Measurements from ENCODE around the gene RCOR3.

RCOR3 gene

DNA sequence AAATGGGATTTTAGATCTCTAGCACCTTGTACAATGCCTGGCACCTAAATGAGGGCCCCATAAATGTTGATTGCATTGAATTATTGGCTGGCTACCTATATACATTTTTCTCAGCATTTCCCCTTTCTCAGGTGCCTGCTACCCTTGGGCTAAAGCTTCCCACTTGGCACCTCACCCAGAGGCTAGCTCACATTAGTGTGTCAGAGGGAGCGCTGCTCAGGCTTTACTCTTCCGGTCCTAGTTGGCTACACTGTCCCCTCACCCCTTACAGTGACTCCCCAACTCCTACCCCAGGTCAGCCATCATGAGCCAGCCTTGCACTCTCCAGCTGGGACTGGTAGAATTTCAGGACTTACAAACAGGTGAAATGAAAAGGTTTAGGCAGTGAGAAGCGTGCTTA, 77.0 kb downstream of the RCOR3 start:
- H3K27me3 ChIP-seq (ENCODE audit: insufficient read depth, low read length, poor library complexity, severe bottlenecking) = no peaks in the 10 kb centered on the region
- H3K79me2 ChIP-seq (ENCODE audit: insufficient read depth, low read length) = peaks cover 100% of the 10 kb centered on the region
- no peak for TF ChIP-seq EZH2phosphoT487 (IDR thresholded peaks at IDR 0.05; ENCODE audit: borderline replicate concordance)
- TF ChIP-seq, protein P1, sequence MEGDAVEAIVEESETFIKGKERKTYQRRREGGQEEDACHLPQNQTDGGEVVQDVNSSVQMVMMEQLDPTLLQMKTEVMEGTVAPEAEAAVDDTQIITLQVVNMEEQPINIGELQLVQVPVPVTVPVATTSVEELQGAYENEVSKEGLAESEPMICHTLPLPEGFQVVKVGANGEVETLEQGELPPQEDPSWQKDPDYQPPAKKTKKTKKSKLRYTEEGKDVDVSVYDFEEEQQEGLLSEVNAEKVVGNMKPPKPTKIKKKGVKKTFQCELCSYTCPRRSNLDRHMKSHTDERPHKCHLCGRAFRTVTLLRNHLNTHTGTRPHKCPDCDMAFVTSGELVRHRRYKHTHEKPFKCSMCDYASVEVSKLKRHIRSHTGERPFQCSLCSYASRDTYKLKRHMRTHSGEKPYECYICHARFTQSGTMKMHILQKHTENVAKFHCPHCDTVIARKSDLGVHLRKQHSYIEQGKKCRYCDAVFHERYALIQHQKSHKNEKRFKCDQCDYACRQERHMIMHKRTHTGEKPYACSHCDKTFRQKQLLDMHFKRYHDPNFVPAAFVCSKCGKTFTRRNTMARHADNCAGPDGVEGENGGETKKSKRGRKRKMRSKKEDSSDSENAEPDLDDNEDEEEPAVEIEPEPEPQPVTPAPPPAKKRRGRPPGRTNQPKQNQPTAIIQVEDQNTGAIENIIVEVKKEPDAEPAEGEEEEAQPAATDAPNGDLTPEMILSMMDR (conservative IDR thresholded peaks at IDR 0.05; ENCODE audit: low read length) = no peak
- H3F3A ChIP-seq (ENCODE audit: low read depth) = 0 out of 2 replicates have a peak, but pooled peaks cover 4% of the 10 kb centered on the region
- H3K9me2 ChIP-seq (replicated peaks; ENCODE audit: low read depth, low read length) = no peaks in the 10 kb centered on the region
- peak overlapping the region; percentile 59 for H3K9ac ChIP-seq (ENCODE audit: low read depth, low read length, poor library complexity, severe bottlenecking)
- peaks cover 82% of the 10 kb centered on the region for H3K4me1 ChIP-seq (ENCODE audit: insufficient read depth, low read length, poor library complexity, severe bottlenecking)
- peaks cover 77% of the 10 kb centered on the region for H4K20me1 ChIP-seq (ENCODE audit: insufficient read depth, low read length, poor library complexity, severe bottlenecking)
- H3K9me3 ChIP-seq (ENCODE audit: insufficient read depth, low read depth, low read length) = no peaks in the 10 kb centered on the region
- H3K4me3 ChIP-seq (ENCODE audit: low read length, poor library complexity, severe bottlenecking) = peak overlapping the region; percentile 66
- H2AFZ ChIP-seq (ENCODE audit: low read length) = no peak overlapping the region
- peaks cover 10% of the 10 kb centered on the region; the same call in 1 of the 2 replicates for H3K36me3 ChIP-seq (ENCODE audit: insufficient read depth, low read length)
- H3K4me2 ChIP-seq (ENCODE audit: low read depth, low read length, poor library complexity, severe bottlenecking) = peak overlapping the region; percentile 90

DNA sequence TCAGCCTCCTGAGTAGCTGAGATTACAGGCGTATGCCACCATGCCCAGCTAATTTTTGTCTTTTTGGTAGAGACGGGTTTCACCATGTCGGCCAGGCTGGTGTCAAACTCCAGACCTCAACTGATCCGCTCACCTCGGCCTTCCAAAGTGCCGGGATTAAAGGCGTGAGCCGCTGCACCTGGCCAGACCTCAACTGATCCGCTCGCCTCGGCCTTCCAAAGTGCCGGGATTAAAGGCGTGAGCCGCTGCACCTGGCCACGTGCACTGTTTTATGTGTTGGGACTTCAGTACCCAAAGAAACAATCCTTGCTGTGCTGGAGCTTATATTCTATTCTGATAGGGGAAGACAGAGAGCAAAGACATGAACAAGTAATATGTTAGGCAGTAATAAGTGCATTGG, 77.6 kb downstream of the RCOR3 start:
- Histone ChIP-seq H3K4me3 (ENCODE audit: low read length, poor library complexity, severe bottlenecking) (peak overlapping the region; percentile 66), H3K4me1 (ENCODE audit: insufficient read depth, low read length, poor library complexity, severe bottlenecking) (peaks cover 81% of the 10 kb centered on the region), H3K9me3 (ENCODE audit: insufficient read depth, low read depth, low read length) (no peaks in the 10 kb centered on the region), H3K36me3 (ENCODE audit: insufficient read depth, low read length) (peaks cover 10% of the 10 kb centered on the region; the same call in 1 of the 2 replicates), H3F3A (ENCODE audit: low read depth) (0 out of 2 replicates have a peak, but pooled peaks cover 4% of the 10 kb centered on the region), H3K9me2 (replicated peaks; ENCODE audit: low read depth, low read length) (no peaks in the 10 kb centered on the region), H3K27me3 (ENCODE audit: insufficient read depth, low read length, poor library complexity, severe bottlenecking) (no peaks in the 10 kb centered on the region), H4K20me1 (ENCODE audit: insufficient read depth, low read length, poor library complexity, severe bottlenecking) (peaks cover 79% of the 10 kb centered on the region), H3K79me2 (ENCODE audit: insufficient read depth, low read length) (peaks cover 100% of the 10 kb centered on the region), H3K9ac (ENCODE audit: low read depth, low read length, poor library complexity, severe bottlenecking) (peak overlapping the region; percentile 59), H3K4me2 (ENCODE audit: low read depth, low read length, poor library complexity, severe bottlenecking) (peak overlapping the region; percentile 90), H2AFZ (ENCODE audit: low read length) (no peak overlapping the region)
- TF ChIP-seq, protein P1 (conservative IDR thresholded peaks at IDR 0.05; ENCODE audit: low read length) = no peak
- no peak for TF ChIP-seq EZH2phosphoT487 (IDR thresholded peaks at IDR 0.05; ENCODE audit: borderline replicate concordance)

DNA sequence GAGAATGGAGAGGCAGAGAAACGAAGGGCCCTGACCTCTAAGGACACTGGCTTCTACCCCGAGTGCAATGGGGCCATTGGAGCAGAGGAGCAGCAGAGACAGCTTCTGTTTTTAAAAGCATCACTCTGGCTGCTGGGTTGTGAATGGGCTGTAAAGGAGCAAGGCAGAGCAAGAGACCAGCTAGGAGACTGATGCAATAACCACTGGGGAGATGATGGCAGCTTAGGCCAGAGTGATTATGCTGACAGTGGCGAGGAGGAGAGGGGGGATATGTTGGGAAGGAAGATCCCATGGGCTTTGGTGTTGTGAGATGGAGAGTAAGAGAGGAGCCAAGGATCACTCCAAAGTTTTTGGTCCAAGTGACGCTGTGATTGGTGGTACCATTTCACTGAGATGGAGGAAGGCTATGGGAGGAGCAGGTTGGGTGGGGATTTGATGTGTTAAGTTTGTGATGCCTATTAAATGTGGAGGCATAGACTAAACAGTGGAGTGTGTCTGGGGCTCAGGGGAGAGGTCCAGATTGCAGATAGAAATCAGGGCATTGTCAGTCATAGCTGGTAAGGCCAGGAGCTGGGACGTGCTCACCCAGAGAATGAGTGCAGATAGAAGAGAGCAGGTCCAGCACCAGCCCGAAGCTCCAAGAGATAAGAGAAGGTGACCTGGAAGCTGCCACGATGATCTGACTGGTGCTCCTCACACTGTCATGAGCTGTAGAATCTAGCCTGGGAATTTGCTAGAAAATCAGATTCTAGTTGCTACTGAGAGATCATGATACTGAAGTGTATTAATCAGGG, 78.5 kb downstream of the RCOR3 start:
- Histone ChIP-seq H3K9me2 (replicated peaks; ENCODE audit: low read depth, low read length) (no peaks in the 10 kb centered on the region), H3K4me1 (ENCODE audit: insufficient read depth, low read length, poor library complexity, severe bottlenecking) (peaks cover 75% of the 10 kb centered on the region), H3K4me3 (ENCODE audit: low read length, poor library complexity, severe bottlenecking) (peak overlapping the region; percentile 66), H3K79me2 (ENCODE audit: insufficient read depth, low read length) (peaks cover 100% of the 10 kb centered on the region), H3K9me3 (ENCODE audit: insufficient read depth, low read depth, low read length) (no peaks in the 10 kb centered on the region), H3K27me3 (ENCODE audit: insufficient read depth, low read length, poor library complexity, severe bottlenecking) (no peaks in the 10 kb centered on the region), H3K9ac (ENCODE audit: low read depth, low read length, poor library complexity, severe bottlenecking) (peak overlapping the region; percentile 59), H2AFZ (ENCODE audit: low read length) (no peak overlapping the region), H3F3A (ENCODE audit: low read depth) (0 out of 2 replicates have a peak, but pooled peaks cover 4% of the 10 kb centered on the region), H3K36me3 (ENCODE audit: insufficient read depth, low read length) (peaks cover 10% of the 10 kb centered on the region; the same call in 1 of the 2 replicates), H3K4me2 (ENCODE audit: low read depth, low read length, poor library complexity, severe bottlenecking) (peak overlapping the region; percentile 90), H4K20me1 (ENCODE audit: insufficient read depth, low read length, poor library complexity, severe bottlenecking) (peaks cover 79% of the 10 kb centered on the region)
- TF ChIP-seq EZH2phosphoT487 (IDR thresholded peaks at IDR 0.05; ENCODE audit: borderline replicate concordance) = no peak
- TF ChIP-seq, protein P1 (conservative IDR thresholded peaks at IDR 0.05; ENCODE audit: low read length) = no peak
